Left lung (tissue), 10 donors: ENCODE data around the gene PCDH17. TPM values are rescaled to one million over a fixed set of nuclear protein-coding genes. Genes with fewer than 3 reads are reported as not detected.

ENCODE experiments used
- ATAC-seq: fragments of 200-7000 bp; cut with Tn5 transposase; one replicate; pipeline ENCODE4 v1.9.1; 2020; ENCODE audit warnings: moderate library complexity
- DNase-seq, 4 donors: peaks; one replicate each; pipeline ENCODE4 v3.0.0-alpha.2; 2013 to 2020
- H3K27ac ChIP-seq, 2 donors: fragments of 200-600 bp; sonication (generic) in 1 of 2; one replicate each; pipeline versions ENCODE4 v1.5.0 to v1.8.0; 2020 to 2021
- H3K27me3 ChIP-seq, 2 donors: fragments of 200-600 bp; sonication (generic) in 1 of 2; one replicate each; pipeline versions ENCODE4 v1.5.0 to v1.8.0; 2020 to 2021
- H3K36me3 ChIP-seq, 2 donors: fragments of 200-600 bp; sonication (generic) in 1 of 2; one replicate each; pipeline versions ENCODE4 v1.5.0 to v1.8.0; 2020 to 2021
- H3K4me1 ChIP-seq, 2 donors: fragments of 200-600 bp; one replicate each; pipeline ENCODE4 v1.8.0; 2021
- H3K4me3 ChIP-seq, 2 donors: fragments of 200-600 bp; sonication (generic) in 1 of 2; one replicate each; pipeline versions ENCODE4 v1.5.0 to v1.8.0; 2020 to 2021; ENCODE audit warnings: mild to moderate bottlenecking in 1 of 2
- H3K9me3 ChIP-seq, 2 donors: fragments of 200-600 bp; sonication (generic) in 1 of 2; one replicate each; pipeline versions ENCODE4 v1.5.0 to v1.8.0; 2020 to 2021
- CTCF ChIP-seq, 2 donors: fragments of 200-600 bp; sonication (generic) in 1 of 2; IDR thresholded peaks; one replicate each; pipeline versions ENCODE4 v1.5.0 to v1.8.0; 2021; ENCODE audit warnings: antibody characterized with exemption in 2 of 2
- intact Hi-C, 2 donors: fragments of 100-400 bp; cut with DNase I; formaldehyde crosslinking; loops; one replicate each; pipeline versions ENCODE4 v1.11.2 to v1.14.2; 2022
- polyA plus RNA-seq, 6 donors: library from polyadenylated mRNA; unstranded; fragments of 120-200 nt; gene quantifications; one replicate each; pipeline ENCODE4 v1.2.1, GENCODE V29; 2013; ENCODE audit not compliant: insufficient read length in 6 of 6
- total RNA-seq, 2 donors: library from RNA; stranded (reverse); fragmentation: NEBNext Ultra II Directional; extraction: Animal tissue kit (Norgen Biotek cat#: 25700); gene quantifications; one replicate each; pipeline ENCODE4 v1.2.1, GENCODE V29; 2021
- donor health status: DM: no; HTN: yes; CAD: no.
- donor health status: DM: no; HTN: no; CAD: no.

Gene PCDH17
- total and polyA plus RNA-seq, 8 donors = 16.1 to 44.1 (median 21.6) TPM

GRCh38 chr13:57634839-57635165, 3.3 kb downstream of the PCDH17 start:
- peaks cover 50 to 63% of the 10 kb centered on the region in 2 donors for H3K27me3 ChIP-seq
- DNase-seq = peak in 1 of 4 donors; percentile 67
- no peaks in the 10 kb centered on the region for H3K9me3 ChIP-seq
- ATAC-seq = no peak
- no peaks in the 10 kb centered on the region for H3K36me3 ChIP-seq
- peaks cover 18 to 28% of the 10 kb centered on the region in 2 donors for H3K4me1 ChIP-seq
- peak overlapping the region; percentile 33 to 42 for H3K4me3 ChIP-seq
- H3K27ac ChIP-seq = peak overlapping the region in 1 of 2 donors; percentile 26
- no peak for TF ChIP-seq CTCF (IDR thresholded peaks at IDR 0.05)
- intact Hi-C loops = no loop called here

DNA sequence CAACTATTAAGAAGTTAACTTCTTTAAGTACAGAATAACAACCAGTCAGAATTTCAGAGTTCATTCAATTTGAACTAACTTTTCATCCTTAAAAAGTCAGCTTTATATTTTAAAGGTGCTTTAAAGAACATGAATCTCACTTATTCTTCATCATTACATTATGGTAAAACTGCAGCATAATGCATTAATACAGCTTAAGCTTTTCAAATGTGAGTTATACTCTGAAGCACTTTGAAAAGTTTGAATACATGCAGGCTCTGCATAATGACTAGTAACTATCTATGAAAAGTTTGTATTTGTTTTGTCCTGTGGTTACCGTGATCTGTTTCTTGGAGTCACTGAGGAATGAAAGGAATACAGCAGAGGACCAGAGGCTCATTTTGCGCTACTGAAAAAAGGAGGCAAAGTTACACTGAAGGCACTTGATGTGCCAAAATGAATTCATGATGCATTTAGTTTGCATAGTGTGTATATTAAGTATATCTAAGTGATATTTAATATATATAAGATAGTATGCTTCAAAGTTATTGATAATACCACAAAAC, 4.1 kb downstream of the PCDH17 start:
- intact Hi-C loops = no loop called here
- H3K9me3 ChIP-seq = no peaks in the 10 kb centered on the region
- no peak for TF ChIP-seq CTCF (IDR thresholded peaks at IDR 0.05)
- peaks cover 44 to 54% of the 10 kb centered on the region in 2 donors for H3K27me3 ChIP-seq
- DNase-seq (no peak), ATAC-seq (no peak)
- peak overlapping the region in 1 of 2 donors; percentile 42 for H3K4me3 ChIP-seq
- peak overlapping the region in 1 of 2 donors; percentile 21 for H3K27ac ChIP-seq
- H3K4me1 ChIP-seq = peaks cover 11 to 20% of the 10 kb centered on the region in 2 donors
- no peaks in the 10 kb centered on the region for H3K36me3 ChIP-seq

DNA sequence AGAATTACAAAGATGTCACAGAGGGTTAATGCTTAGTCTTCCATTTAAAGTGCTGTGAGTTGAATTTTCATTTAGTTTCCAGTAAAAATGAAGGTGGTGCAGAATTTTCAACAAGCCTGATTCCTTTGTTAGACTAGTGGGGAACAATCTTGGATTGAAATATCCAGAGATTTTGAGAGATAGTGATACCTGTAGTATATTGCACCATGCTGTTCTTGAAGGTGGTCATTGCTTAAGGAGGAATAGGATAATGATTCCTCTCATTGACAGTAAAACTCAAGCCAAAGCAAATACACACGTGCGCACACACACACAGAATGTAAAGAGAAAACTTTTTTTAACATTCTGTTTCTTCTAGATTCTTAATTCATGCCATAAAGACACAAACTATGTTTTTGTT, 5.3 kb downstream of the PCDH17 start:
- Histone ChIP-seq H3K4me1 (peaks cover 0 to 9% of the 10 kb centered on the region in 2 donors), H3K4me3 (peak overlapping the region in 1 of 2 donors; percentile 42), H3K27ac (no peak overlapping the region), H3K36me3 (no peaks in the 10 kb centered on the region), H3K9me3 (no peaks in the 10 kb centered on the region), H3K27me3 (peaks cover 33 to 42% of the 10 kb centered on the region in 2 donors)
- ATAC-seq (no peak), DNase-seq (no peak)
- TF ChIP-seq CTCF (IDR thresholded peaks at IDR 0.05) = no peak
- intact Hi-C loops = no loop called here

DNA sequence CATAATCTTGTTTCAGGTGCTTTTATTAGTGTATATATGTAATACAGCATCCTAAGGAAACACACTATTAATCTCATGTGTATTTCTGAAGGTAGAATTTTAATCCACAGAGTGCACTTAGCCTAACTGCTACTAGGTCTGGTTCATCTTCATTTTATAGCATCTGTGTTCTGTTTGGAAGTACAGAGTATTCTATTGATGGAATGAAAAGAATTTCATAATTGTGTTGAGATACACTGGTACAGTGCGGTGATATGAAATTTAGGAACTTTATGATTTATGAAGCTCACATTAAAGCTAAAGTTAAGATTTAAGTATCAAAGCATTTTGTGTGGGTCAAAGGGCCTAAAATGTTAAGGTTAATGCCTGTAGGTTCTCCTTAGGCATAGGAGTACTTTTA, 6.0 kb downstream of the PCDH17 start:
- peak overlapping the region in 1 of 2 donors; percentile 42 for H3K4me3 ChIP-seq

More for the DNA sequence above, 6.0 kb downstream of the PCDH17 start:
- intact Hi-C loops = no loop called here
- Histone ChIP-seq H3K9me3 (no peaks in the 10 kb centered on the region), H3K4me1 (peaks cover 0 to 3% of the 10 kb centered on the region in 2 donors), H3K36me3 (no peaks in the 10 kb centered on the region), H3K27me3 (peaks cover 26 to 35% of the 10 kb centered on the region in 2 donors), H3K27ac (no peak overlapping the region)
- TF ChIP-seq CTCF (IDR thresholded peaks at IDR 0.05) = no peak
- ATAC-seq (no peak), DNase-seq (no peak)
